ENCODE data around the gene RFTN1. TPM values are rescaled to one million over a fixed set of nuclear protein-coding genes. Genes with fewer than 3 reads are reported as not detected.

RFTN1 gene
- total and polyA plus RNA-seq, 4 donors: 33.8 to 82.5 (median 53.4) TPM

- H3K4me3 ChIP-seq: no peak overlapping the region
- no peak overlapping the region for H3K9ac ChIP-seq (ENCODE audit: insufficient read depth in 1 of 2, low read length in 2 of 2)
- DNase-seq (no peak), ATAC-seq (ENCODE audit: insufficient read depth, low FRiP score) (no peak)
- no peaks in the 10 kb centered on the region for H3K27me3 ChIP-seq (ENCODE audit: control insufficient read depth in 3 of 3, insufficient read depth in 3 of 3, low read length in 2 of 3)
- peaks cover 0 to 4% (median 0%) of the 10 kb centered on the region in 4 donors for H3K36me3 ChIP-seq (ENCODE audit: control insufficient read depth in 4 of 4, insufficient read depth in 4 of 4, low read length in 4 of 4)
- 89 to 92% methylated on average over 6 of the region's 6 CpGs for WGBS, 2 donors
- peaks cover 0 to 25% (median 11%) of the 10 kb centered on the region in 5 donors for H3K4me1 ChIP-seq (ENCODE audit: control insufficient read depth in 5 of 5, insufficient read depth in 5 of 5, low read length in 5 of 5)
- H3K9me3 ChIP-seq (ENCODE audit: control insufficient read depth in 4 of 4, insufficient read depth in 3 of 4, low read length in 3 of 4): no peaks in the 10 kb centered on the region
- no peak for TF ChIP-seq CTCF (IDR thresholded peaks at IDR 0.05; ENCODE audit: control extremely low read depth, extremely low read depth)
- H3K27ac ChIP-seq (ENCODE audit: low read depth in 1 of 2, low read length in 1 of 2): no peak overlapping the region
These were observed 111.0 kb downstream of the RFTN1 start for GRCh38 chr3:16402451-16402850.

- Histone ChIP-seq H3K36me3 (ENCODE audit: control insufficient read depth in 4 of 4, insufficient read depth in 4 of 4, low read length in 4 of 4) (peaks cover 0 to 4% (median 0%) of the 10 kb centered on the region in 4 donors), H3K9me3 (ENCODE audit: control insufficient read depth in 4 of 4, insufficient read depth in 3 of 4, low read length in 3 of 4) (no peaks in the 10 kb centered on the region), H3K27ac (ENCODE audit: low read depth in 1 of 2, low read length in 1 of 2) (peak overlapping the region in 1 of 2 donors; percentile 37), H3K27me3 (ENCODE audit: control insufficient read depth in 3 of 3, insufficient read depth in 3 of 3, low read length in 2 of 3) (no peaks in the 10 kb centered on the region), H3K4me1 (ENCODE audit: control insufficient read depth in 5 of 5, insufficient read depth in 5 of 5, low read length in 5 of 5) (peaks cover 1 to 28% (median 11%) of the 10 kb centered on the region in 5 donors), H3K4me3 (no peak overlapping the region), H3K9ac (ENCODE audit: insufficient read depth in 1 of 2, low read length in 2 of 2) (no peak overlapping the region)
- no peak for TF ChIP-seq CTCF (IDR thresholded peaks at IDR 0.05; ENCODE audit: control extremely low read depth, extremely low read depth)
- ATAC-seq (ENCODE audit: insufficient read depth, low FRiP score) (no peak), DNase-seq (no peak)
- 78 to 80% methylated on average over 5 of the region's 5 CpGs for WGBS, 2 donors
These were observed 112.2 kb downstream of the RFTN1 start for GRCh38 chr3:16401273-16401672.

- Histone ChIP-seq H3K9ac (ENCODE audit: insufficient read depth in 1 of 2, low read length in 2 of 2) (no peak overlapping the region), H3K36me3 (ENCODE audit: control insufficient read depth in 4 of 4, insufficient read depth in 4 of 4, low read length in 4 of 4) (peaks cover 0 to 1% (median 0%) of the 10 kb centered on the region in 4 donors), H3K4me3 (no peak overlapping the region), H3K27me3 (ENCODE audit: control insufficient read depth in 3 of 3, insufficient read depth in 3 of 3, low read length in 2 of 3) (no peaks in the 10 kb centered on the region), H3K27ac (ENCODE audit: low read depth in 1 of 2, low read length in 1 of 2) (peak overlapping the region; percentile 30 to 68), H3K9me3 (ENCODE audit: control insufficient read depth in 4 of 4, insufficient read depth in 3 of 4, low read length in 3 of 4) (no peaks in the 10 kb centered on the region), H3K4me1 (ENCODE audit: control insufficient read depth in 5 of 5, insufficient read depth in 5 of 5, low read length in 5 of 5) (peaks cover 4 to 31% (median 11%) of the 10 kb centered on the region in 5 donors)
- no peak for DNase-seq
- 86 to 89% methylated on average over 11 of the region's 11 CpGs for WGBS, 2 donors
- ATAC-seq (ENCODE audit: insufficient read depth, low FRiP score): no peak
- TF ChIP-seq CTCF (IDR thresholded peaks at IDR 0.05; ENCODE audit: control extremely low read depth, extremely low read depth): no peak
These were observed 113.2 kb downstream of the RFTN1 start for GRCh38 chr3:16400106-16400931.
